MCF 10A (cell line): ENCODE measurements around the gene MAP3K12. TPM values are rescaled to one million over a fixed set of nuclear protein-coding genes. Genes with fewer than 3 reads are reported as not detected.
A peak's percentile ranks its signal among the peaks of the same experiment; 100 is the strongest.

Experiments used
- BruUV-seq: library from RNA; stranded (reverse); fragments of 400-500 nt; replicated peaks from 2 replicates; lab custom pipeline; 2021; lab: Mats Ljungman, UMichigan
- CTCF ChIA-PET: fragments of 300-600 bp; sonication (Branson Sonifier 250); formaldehyde crosslinking; extraction: SDS; loops from one replicate; lab custom pipeline; 2021; ENCODE audit warnings: antibody characterized with exemption, inconsistent platforms; lab: Yijun Ruan, JAX
- POLR2A ChIA-PET: fragments of 300-600, 350-650 bp; sonication (Branson Sonifier 250); formaldehyde crosslinking; extraction: SDS; loops from one replicate; lab custom pipeline; 2020; ENCODE audit warnings: antibody characterized with exemption, inconsistent platforms; lab: Yijun Ruan, JAX
- DNase-seq: peaks from one replicate; pipeline ENCODE4 v3.0.0-alpha.2; 2018; ENCODE audit not compliant: unreplicated experiment
- H3K27ac Mint-ChIP-seq: one replicate; pipeline ENCODE4 v1.8.0; 2022; ENCODE audit warnings: mild to moderate bottlenecking, low read depth, mixed read lengths; ENCODE audit not compliant: unreplicated experiment
- H3K27me3 Mint-ChIP-seq: one replicate; pipeline ENCODE4 v1.8.0; 2022; ENCODE audit warnings: mixed read lengths; ENCODE audit not compliant: insufficient read depth, unreplicated experiment
- H3K36me3 Mint-ChIP-seq: one replicate; pipeline ENCODE4 v1.8.0; 2022; ENCODE audit warnings: mild to moderate bottlenecking, moderate library complexity, mixed read lengths; ENCODE audit not compliant: insufficient read depth, unreplicated experiment
- H3K4me1 Mint-ChIP-seq: one replicate; pipeline ENCODE4 v1.8.0; 2022; ENCODE audit warnings: mixed read lengths; ENCODE audit not compliant: insufficient read depth, unreplicated experiment
- H3K4me3 Mint-ChIP-seq: one replicate; pipeline ENCODE4 v1.8.0; 2022; ENCODE audit warnings: mild to moderate bottlenecking, moderate library complexity, mixed read lengths; ENCODE audit not compliant: unreplicated experiment
- H3K9me3 Mint-ChIP-seq: one replicate; pipeline ENCODE4 v1.8.0; 2022; ENCODE audit warnings: mixed read lengths; ENCODE audit not compliant: unreplicated experiment
- CTCF ChIP-seq: fragments of 200-600 bp; IDR thresholded peaks from one replicate; pipeline ENCODE4 v1.8.0; 2022; ENCODE audit warnings: antibody characterized with exemption, mild to moderate bottlenecking; ENCODE audit not compliant: unreplicated experiment
- intact Hi-C: fragments of 100-400 bp; cut with micrococcal nuclease; formaldehyde crosslinking; loops from 2 replicates; pipeline ENCODE4 v1.14.1; 2022
- total RNA-seq: library from RNA; stranded (reverse); gene quantifications from 2 replicates; pipeline ENCODE4 v1.2.3, GENCODE V29; 2022

Gene MAP3K12
- total RNA-seq, 1 experiment from 2014 or later = 4.6 TPM

DNA sequence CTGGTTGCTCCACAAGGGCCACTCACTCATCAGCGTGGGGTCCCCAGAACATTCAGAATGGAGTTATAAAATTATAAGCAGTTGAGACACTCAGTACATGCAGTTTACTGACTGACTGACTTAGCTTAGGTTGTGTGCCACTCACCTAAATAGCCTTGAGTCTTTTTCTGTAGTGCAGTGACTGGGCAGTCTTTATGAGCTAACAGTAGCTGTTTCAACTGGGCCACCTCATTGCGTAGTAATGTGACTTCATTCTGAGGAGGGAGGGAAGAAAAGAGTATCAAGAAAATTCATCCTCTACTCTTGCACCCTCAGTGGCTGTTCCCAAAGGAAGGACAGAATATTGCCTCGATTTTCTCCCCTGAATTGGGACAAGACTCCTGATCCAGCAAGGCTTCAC is 23.9 kb upstream of the MAP3K12 start:
- BruUV-seq = no TSS peak
- no peaks in the 10 kb centered on the region for H3K9me3 Mint-ChIP-seq
- no peak overlapping the region for H3K27ac Mint-ChIP-seq
- CTCF ChIA-PET = interaction anchor here (0.6 to 7.6 kb wide), 4 partner anchors 10 to 197 kb away, joined by 3 to 93 read pairs (median 4); no protein-coding TSS in a partner anchor
- POLR2A ChIA-PET = interaction anchor here (1.1 to 1.3 kb wide), 2 partner anchors 10 to 13 kb away, joined by 3 to 5 read pairs; no protein-coding TSS in a partner anchor
- H3K4me3 Mint-ChIP-seq = no peak overlapping the region
- TF ChIP-seq CTCF = no peak
- H3K4me1 Mint-ChIP-seq = no peaks in the 10 kb centered on the region
- DNase-seq = no peak
- H3K36me3 Mint-ChIP-seq = peaks cover 78% of the 10 kb centered on the region
- intact Hi-C loops = no loop called here
- H3K27me3 Mint-ChIP-seq = no peaks in the 10 kb centered on the region

DNA sequence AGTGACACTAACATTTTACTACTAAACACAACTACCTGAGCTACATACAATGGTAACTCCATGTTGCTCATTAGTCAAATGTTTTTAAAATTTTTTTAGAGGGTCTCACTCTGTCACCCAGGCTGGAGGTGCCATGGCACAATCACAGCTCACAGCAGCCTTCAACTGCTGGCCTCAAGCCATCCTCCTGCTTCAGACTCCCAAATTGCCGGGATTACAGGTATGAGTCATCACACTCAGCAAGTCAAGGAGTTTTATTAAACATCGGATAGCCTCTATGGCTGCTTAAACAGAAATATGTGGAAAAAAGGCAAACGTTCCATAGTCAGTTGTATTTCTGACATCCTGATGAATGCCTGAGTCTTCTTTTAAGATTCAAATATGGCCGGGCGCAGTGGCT is 19.1 kb upstream of the MAP3K12 start:
- H3K27me3 Mint-ChIP-seq = no peaks in the 10 kb centered on the region
- ChIA-PET POLR2A (interaction anchor here (1.5 kb wide), 1 partner anchor 9 kb away, joined by 5 read pairs; no protein-coding TSS in a partner anchor), CTCF (interaction anchor here (0.6 to 7.6 kb wide), 6 partner anchors 8 to 897 kb away, joined by 3 to 93 read pairs (median 4); no protein-coding TSS in a partner anchor)
- no peak for TF ChIP-seq CTCF
- no peak overlapping the region for H3K27ac Mint-ChIP-seq
- intact Hi-C loops = no loop called here
- H3K9me3 Mint-ChIP-seq = no peaks in the 10 kb centered on the region
- BruUV-seq = no TSS peak
- no peaks in the 10 kb centered on the region for H3K4me1 Mint-ChIP-seq
- H3K4me3 Mint-ChIP-seq = no peak overlapping the region
- peaks cover 75% of the 10 kb centered on the region for H3K36me3 Mint-ChIP-seq
- DNase-seq = peak; percentile 39

- Mint-ChIP-seq H3K9me3 (no peaks in the 10 kb centered on the region), H3K27ac (no peak overlapping the region), H3K27me3 (no peaks in the 10 kb centered on the region), H3K36me3 (peaks cover 75% of the 10 kb centered on the region), H3K4me3 (no peak overlapping the region), H3K4me1 (no peaks in the 10 kb centered on the region)
- ChIA-PET POLR2A (interaction anchor here (0.7 to 1.5 kb wide), 3 partner anchors 8 to 44 kb away, joined by 3 to 5 read pairs (median 3); no protein-coding TSS in a partner anchor), CTCF (interaction anchor here (0.6 to 7.6 kb wide), 3 partner anchors 7 to 386 kb away, joined by 3 to 93 read pairs (median 3); no protein-coding TSS in a partner anchor)
- TF ChIP-seq CTCF = no peak
- no TSS peak for BruUV-seq
- DNase-seq = no peak
- intact Hi-C loops = no loop called here
These were observed 17.6 kb upstream of the MAP3K12 start for GRCh38 chr12:53516758-53517455.

DNA sequence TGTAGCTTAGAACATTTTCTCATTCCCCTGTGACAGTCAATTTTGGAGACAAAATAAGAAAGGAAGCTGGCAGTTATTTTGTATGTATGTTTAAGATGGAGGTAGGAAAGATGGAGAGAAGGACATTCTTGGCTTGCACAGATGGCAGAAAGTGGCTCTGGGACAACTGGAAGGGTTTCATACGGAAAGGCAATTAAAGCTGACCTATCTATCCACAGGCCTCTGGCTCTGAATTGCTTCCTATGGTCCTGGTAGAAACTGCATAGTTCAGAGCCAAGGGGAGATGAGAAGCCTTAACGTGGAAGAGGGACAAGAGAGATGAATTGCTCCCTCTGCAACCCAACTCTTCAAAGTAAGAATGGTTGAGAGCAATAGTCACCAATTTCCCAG is 16.0 kb upstream of the MAP3K12 start:
- intact Hi-C loops = no loop called here
- CTCF ChIA-PET = interaction anchor here (0.5 to 1.1 kb wide), 2 partner anchors 8 to 10 kb away, joined by 3 to 4 read pairs; partner anchors contain the start of gene NPFF
- Mint-ChIP-seq H3K4me3 (no peak overlapping the region), H3K36me3 (peaks cover 84% of the 10 kb centered on the region), H3K27me3 (no peaks in the 10 kb centered on the region), H3K27ac (no peak overlapping the region), H3K9me3 (no peaks in the 10 kb centered on the region), H3K4me1 (no peaks in the 10 kb centered on the region)
- POLR2A ChIA-PET = interaction anchor here (2.1 kb wide), 1 partner anchor 15 kb away, joined by 6 read pairs; the partner anchor contains the start of gene TARBP2
- no TSS peak for BruUV-seq
- DNase-seq = no peak
- TF ChIP-seq CTCF = no peak
